Mesenchymal stem cell (in vitro differentiated cells and primary cell): ENCODE measurements around the gene ZIC1.

Experiments used
- DNase-seq: peaks from one replicate; pipeline ENCODE4 v3.0.0-alpha.2; 2013
- H2AFZ ChIP-seq: one replicate; pipeline ENCODE4 v1.6.1; 2013; ENCODE audit warnings: low read depth, mild to moderate bottlenecking, control low read depth, inconsistent platforms, low read length, moderate library complexity
- H2AK5ac ChIP-seq: 2 replicates; pipeline ENCODE4 v1.6.1; 2013; ENCODE audit warnings: low read length, moderate library complexity, mild to moderate bottlenecking, inconsistent platforms; ENCODE audit not compliant: severe bottlenecking
- H2BK120ac ChIP-seq: one replicate; pipeline ENCODE4 v1.6.1; 2013; ENCODE audit warnings: low read depth, mild to moderate bottlenecking, inconsistent platforms, low read length, moderate library complexity
- H2BK12ac ChIP-seq, 2 experiments: one replicate each; pipeline ENCODE4 v1.6.1; 2013; ENCODE audit warnings: inconsistent platforms in 2 of 2, low read length in 2 of 2, mild to moderate bottlenecking in 2 of 2, moderate library complexity in 2 of 2, control low read depth in 1 of 2
- H2BK15ac ChIP-seq: one replicate; pipeline ENCODE4 v1.6.1; 2013; ENCODE audit warnings: mild to moderate bottlenecking, low read depth, inconsistent platforms; ENCODE audit not compliant: poor library complexity, severe bottlenecking
- H2BK5ac ChIP-seq: 2 replicates; pipeline ENCODE4 v1.6.1; 2013; ENCODE audit warnings: low read depth, mild to moderate bottlenecking, low read length, control low read depth, inconsistent platforms; ENCODE audit not compliant: poor library complexity, severe bottlenecking
- H3K14ac ChIP-seq, 2 experiments: one replicate each; pipeline ENCODE4 v1.6.1; 2013; ENCODE audit warnings: inconsistent platforms in 2 of 2, low read length in 2 of 2, control low read depth in 1 of 2, mild to moderate bottlenecking in 1 of 2, moderate library complexity in 1 of 2
- H3K18ac ChIP-seq, 2 experiments: one replicate each; pipeline ENCODE4 v1.6.1; 2013; ENCODE audit warnings: inconsistent platforms in 2 of 2, low read length in 2 of 2, control low read depth in 1 of 2, low read depth in 1 of 2, mild to moderate bottlenecking in 1 of 2
- H3K23ac ChIP-seq, 2 experiments: one replicate each; pipeline ENCODE4 v1.6.1; 2013; ENCODE audit warnings: inconsistent platforms in 2 of 2, low read length in 2 of 2, mild to moderate bottlenecking in 2 of 2, moderate library complexity in 2 of 2, control low read depth in 1 of 2
- H3K27ac ChIP-seq: 2 replicates; pipeline ENCODE4 v1.5.1; 2013; ENCODE audit warnings: mild to moderate bottlenecking, moderate library complexity, low read length, control low read depth, inconsistent platforms; ENCODE audit not compliant: poor library complexity, severe bottlenecking
- H3K27me3 ChIP-seq, 2 experiments: 2 replicates each; pipeline versions ENCODE4 v1.6.1 to v1.7.0; 2013; ENCODE audit warnings: low read length in 2 of 2, mild to moderate bottlenecking in 2 of 2, moderate library complexity in 2 of 2, control low read depth in 1 of 2, inconsistent platforms in 1 of 2; ENCODE audit not compliant: control insufficient read depth in 1 of 2, insufficient read depth in 1 of 2
- H3K36me3 ChIP-seq, 2 experiments: 2 replicates each; pipeline versions ENCODE4 v1.6.1 to v1.7.0; 2013; ENCODE audit warnings: low read length in 2 of 2, control low read depth in 1 of 2, inconsistent platforms in 1 of 2, low read depth in 1 of 2, mild to moderate bottlenecking in 1 of 2; ENCODE audit not compliant: insufficient read depth in 2 of 2, control insufficient read depth in 1 of 2
- H3K4ac ChIP-seq, 2 experiments: one replicate each; pipeline ENCODE4 v1.6.1; 2013; ENCODE audit warnings: inconsistent platforms in 2 of 2, low read length in 2 of 2, mild to moderate bottlenecking in 2 of 2, moderate library complexity in 2 of 2, control low read depth in 1 of 2, low read depth in 1 of 2
- H3K4me1 ChIP-seq: 2 replicates; pipeline ENCODE4 v1.6.1; 2013; ENCODE audit warnings: low read depth, low read length, control low read depth; ENCODE audit not compliant: control insufficient read depth, insufficient read depth
- H3K4me2 ChIP-seq: 2 replicates; pipeline ENCODE4 v1.6.1; 2013; ENCODE audit warnings: low read length, mild to moderate bottlenecking, inconsistent platforms; ENCODE audit not compliant: poor library complexity, severe bottlenecking
- H3K4me3 ChIP-seq, 2 experiments: 2 replicates each; pipeline versions ENCODE4 v1.5.1 to v1.7.0; 2013; ENCODE audit warnings: low read length in 2 of 2, mild to moderate bottlenecking in 2 of 2, control low read depth in 1 of 2, low read depth in 1 of 2; ENCODE audit not compliant: insufficient read depth in 1 of 2
- H3K79me1 ChIP-seq: replicated peaks from 2 replicates; pipeline ENCODE4 v1.6.1; 2013; ENCODE audit warnings: mild to moderate bottlenecking, control low read depth, low read length, inconsistent platforms; ENCODE audit not compliant: poor library complexity, severe bottlenecking
- H3K9ac ChIP-seq: 2 replicates; pipeline ENCODE4 v1.7.0; 2013; ENCODE audit warnings: mild to moderate bottlenecking, low read length, moderate library complexity
- H3K9me3 ChIP-seq: 2 replicates; pipeline ENCODE4 v1.7.0; 2013; ENCODE audit warnings: mild to moderate bottlenecking, low read length; ENCODE audit not compliant: control insufficient read depth
- H4K8ac ChIP-seq: one replicate; pipeline ENCODE4 v1.6.1; 2013; ENCODE audit warnings: inconsistent platforms, mild to moderate bottlenecking, low read length, moderate library complexity
- H4K91ac ChIP-seq: one replicate; pipeline ENCODE4 v1.6.1; 2013; ENCODE audit warnings: mild to moderate bottlenecking, low read length, inconsistent platforms
- WGBS: methylation state at CpG from one replicate; pipeline ENCODE4 v1.1.7; 2013; ENCODE audit warnings: mixed read lengths; 5-methylcytosine and 5-hydroxymethylcytosine counted together

The ZIC1 gene

DNA sequence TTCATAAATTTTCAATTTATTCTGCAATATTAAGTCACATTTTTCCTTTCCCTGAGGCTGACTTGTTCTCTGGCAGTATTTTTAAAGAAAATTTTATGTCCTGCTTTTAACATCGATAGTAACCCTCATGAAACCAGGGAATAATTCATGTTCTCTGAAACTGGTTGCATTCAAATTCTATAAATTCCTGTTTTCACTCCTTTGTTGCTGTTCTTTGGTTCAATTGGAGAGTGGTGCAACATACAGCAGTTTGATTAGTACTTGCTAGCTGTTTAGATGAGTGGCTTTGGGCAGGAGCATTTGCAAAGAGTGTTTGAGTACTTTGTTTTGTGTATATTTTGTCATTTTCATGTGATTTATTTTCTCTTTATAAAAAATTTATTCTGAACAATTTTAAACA, 19.2 kb downstream of the ZIC1 start:
- Histone ChIP-seq H3K9me3 (no peaks in the 10 kb centered on the region), H3K4ac (no peak overlapping the region), H3K27ac (no peak overlapping the region), H3K14ac (no peak overlapping the region), H3K79me1 (no peaks in the 10 kb centered on the region), H2AFZ (no peak overlapping the region), H3K4me1 (peaks cover 3% of the 10 kb centered on the region), H2BK5ac (no peak overlapping the region), H2AK5ac (no peak overlapping the region), H2BK120ac (no peak overlapping the region), H4K8ac (no peak overlapping the region), H3K4me2 (no peak overlapping the region), H4K91ac (no peak overlapping the region), H3K18ac (no peak overlapping the region), H3K23ac (no peak overlapping the region), H2BK15ac (no peak overlapping the region), H3K36me3 (no peaks in the 10 kb centered on the region), H2BK12ac (no peak overlapping the region), H3K9ac (no peak overlapping the region), H3K4me3 (no peak overlapping the region), H3K27me3 (peaks cover 8 to 24% of the 10 kb centered on the region in 2 experiments)
- DNase-seq, result no peak
- no CpG with 5 or more reads among the region's 1 CpG for WGBS

DNA sequence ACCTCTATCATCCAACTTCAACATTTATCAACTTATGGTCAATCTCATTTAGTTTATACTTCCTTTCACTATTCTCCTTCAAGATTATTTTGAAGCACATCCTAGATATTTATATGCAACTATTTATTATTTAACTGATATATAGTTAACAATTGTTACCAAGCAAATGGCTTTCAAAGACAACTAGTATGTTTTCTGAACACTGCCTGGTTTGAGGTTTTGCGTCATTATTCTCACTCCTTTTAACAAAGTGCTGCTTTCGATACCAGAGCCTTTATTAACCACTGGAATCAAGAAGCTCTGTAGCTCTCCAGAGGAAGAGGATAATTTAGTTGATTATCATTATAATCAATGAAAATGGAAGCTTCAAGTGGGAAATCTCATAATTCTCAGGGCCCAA, 19.6 kb downstream of the ZIC1 start:
- H3K14ac ChIP-seq, result no peak overlapping the region
- H2BK12ac ChIP-seq, result no peak overlapping the region
- no peak overlapping the region for H3K23ac ChIP-seq
- H3K36me3 ChIP-seq, result no peaks in the 10 kb centered on the region
- peaks cover 3% of the 10 kb centered on the region for H3K4me1 ChIP-seq
- WGBS, result 100% methylated on average over 1 of the region's 2 CpGs
- DNase-seq, result no peak
- no peak overlapping the region for H2AK5ac ChIP-seq
- no peak overlapping the region for H2BK120ac ChIP-seq
- peaks cover 6 to 20% of the 10 kb centered on the region in 2 experiments for H3K27me3 ChIP-seq
- no peak overlapping the region for H3K18ac ChIP-seq
- no peak overlapping the region for H4K8ac ChIP-seq
- no peak overlapping the region for H2AFZ ChIP-seq
- no peak overlapping the region for H3K27ac ChIP-seq
- H3K4me2 ChIP-seq, result no peak overlapping the region
- H3K4ac ChIP-seq, result no peak overlapping the region
- no peak overlapping the region for H4K91ac ChIP-seq
- H3K79me1 ChIP-seq, result no peaks in the 10 kb centered on the region
- H2BK5ac ChIP-seq, result no peak overlapping the region
- no peaks in the 10 kb centered on the region for H3K9me3 ChIP-seq
- H2BK15ac ChIP-seq, result no peak overlapping the region
- no peak overlapping the region for H3K9ac ChIP-seq
- H3K4me3 ChIP-seq, result no peak overlapping the region

DNA sequence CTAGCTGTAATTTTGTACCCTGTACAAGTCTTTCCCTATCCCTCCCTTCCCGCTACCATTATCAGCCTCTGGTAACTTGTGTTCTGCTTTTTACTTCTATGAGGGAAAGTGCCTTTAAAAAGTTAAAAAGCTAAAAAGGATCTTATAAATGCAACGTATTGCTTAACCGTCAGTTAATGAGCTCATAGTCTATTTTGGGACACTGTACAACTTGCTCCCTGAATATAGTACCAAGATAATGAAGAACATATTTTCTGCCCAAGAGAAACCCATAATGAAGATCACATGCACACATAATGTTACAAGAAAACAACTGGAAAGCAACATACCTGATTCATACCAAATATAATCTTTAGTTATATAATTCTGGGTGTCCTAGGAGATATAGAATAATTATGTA, 22.6 kb downstream of the ZIC1 start:
- Histone ChIP-seq H3K4me1 (no peaks in the 10 kb centered on the region), H3K4me3 (no peak overlapping the region), H2BK5ac (no peak overlapping the region), H2AK5ac (no peak overlapping the region), H3K9ac (no peak overlapping the region), H3K9me3 (no peaks in the 10 kb centered on the region), H2AFZ (no peak overlapping the region), H2BK12ac (no peak overlapping the region), H3K23ac (no peak overlapping the region), H2BK15ac (no peak overlapping the region), H4K91ac (no peak overlapping the region), H4K8ac (no peak overlapping the region), H3K27me3 (no peaks in the 10 kb centered on the region), H3K14ac (no peak overlapping the region), H3K79me1 (no peaks in the 10 kb centered on the region), H3K4me2 (no peak overlapping the region), H3K4ac (no peak overlapping the region), H3K27ac (no peak overlapping the region), H3K36me3 (no peaks in the 10 kb centered on the region), H2BK120ac (no peak overlapping the region), H3K18ac (no peak overlapping the region)
- WGBS, result 92% methylated on average over 2 of the region's 3 CpGs
- no peak for DNase-seq

DNA sequence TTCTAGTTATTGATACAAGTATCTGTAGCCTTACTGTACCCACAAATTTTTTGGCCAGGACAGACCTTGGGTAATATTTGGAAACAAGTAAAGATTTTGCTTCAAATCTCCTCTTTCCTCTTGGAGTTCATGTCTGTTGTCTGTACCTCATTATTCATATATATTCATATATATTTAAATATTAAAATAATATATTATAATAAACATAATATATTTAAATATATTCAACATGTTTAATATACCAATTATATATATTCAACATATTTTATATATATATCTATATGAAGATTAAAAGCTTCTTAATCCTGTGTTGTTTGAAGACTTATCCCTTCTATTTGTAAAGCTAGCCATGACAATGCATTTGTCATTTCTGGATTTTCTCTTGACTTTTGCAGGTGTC, 38.1 kb downstream of the ZIC1 start:
- Histone ChIP-seq H3K27ac (no peak overlapping the region), H3K9ac (no peak overlapping the region), H3K4me3 (no peak overlapping the region), H2BK12ac (no peak overlapping the region), H4K8ac (no peak overlapping the region), H3K18ac (no peak overlapping the region), H3K9me3 (peaks cover 6% of the 10 kb centered on the region), H3K23ac (no peak overlapping the region), H3K14ac (no peak overlapping the region), H2BK5ac (no peak overlapping the region), H4K91ac (no peak overlapping the region), H3K79me1 (no peaks in the 10 kb centered on the region), H2BK15ac (no peak overlapping the region), H2BK120ac (no peak overlapping the region), H3K4me1 (no peaks in the 10 kb centered on the region), H3K4me2 (no peak overlapping the region), H2AK5ac (no peak overlapping the region), H3K27me3 (no peaks in the 10 kb centered on the region), H2AFZ (no peak overlapping the region), H3K36me3 (no peaks in the 10 kb centered on the region), H3K4ac (no peak overlapping the region)
- no peak for DNase-seq
